ENCODE results near the gene PMP22.
A peak's percentile ranks its signal among the peaks of the same experiment; 100 is the strongest.

The PMP22 gene

GRCh38 chr17:15274017-15274416 is 8.9 kb upstream of the PMP22 start:
- no peak for DNase-seq (ENCODE audit: low read depth in 2 of 2)

- DNase-seq (ENCODE audit: low read depth in 2 of 2), result no peak
Measured at GRCh38 chr17:15273141-15273793, 8.1 kb upstream of the PMP22 start.

GRCh38 chr17:15271741-15272140 is 6.6 kb upstream of the PMP22 start:
- DNase-seq (ENCODE audit: low read depth in 2 of 2), result no peak

GRCh38 chr17:15270628-15271381 is 5.7 kb upstream of the PMP22 start:
- DNase-seq (ENCODE audit: low read depth in 2 of 2), result no peak

- DNase-seq (ENCODE audit: low read depth in 2 of 2), result no peak
Measured at GRCh38 chr17:15269780-15270089, 4.6 kb upstream of the PMP22 start.

- no peak for DNase-seq (ENCODE audit: low read depth in 2 of 2)
Measured at GRCh38 chr17:15269087-15269779, 4.1 kb upstream of the PMP22 start.

GRCh38 chr17:15268461-15268860 is 3.3 kb upstream of the PMP22 start:
- DNase-seq (ENCODE audit: low read depth in 2 of 2), result no peak

GRCh38 chr17:15267996-15268395 is 2.9 kb upstream of the PMP22 start:
- no peak for DNase-seq (ENCODE audit: low read depth in 2 of 2)

GRCh38 chr17:15266325-15267125 is 1.4 kb upstream of the PMP22 start:
- no peak for DNase-seq (ENCODE audit: low read depth in 2 of 2)

GRCh38 chr17:15264542-15264941 is 584 bp downstream of the PMP22 start:
- DNase-seq (ENCODE audit: low read depth in 2 of 2), result no peak

GRCh38 chr17:15263680-15264079 is 1.4 kb downstream of the PMP22 start:
- DNase-seq (ENCODE audit: low read depth in 2 of 2), result no peak

- no peak for DNase-seq (ENCODE audit: low read depth in 2 of 2)
Measured at GRCh38 chr17:15263206-15263579, 1.9 kb downstream of the PMP22 start.

- DNase-seq (ENCODE audit: low read depth in 2 of 2), result no peak
Measured at GRCh38 chr17:15262291-15263205, 2.6 kb downstream of the PMP22 start.

- DNase-seq (ENCODE audit: low read depth in 2 of 2), result no peak
Measured at GRCh38 chr17:15261802-15262290, 3.3 kb downstream of the PMP22 start.

- DNase-seq (ENCODE audit: low read depth in 2 of 2), result no peak
Measured at GRCh38 chr17:15261258-15261801, 3.8 kb downstream of the PMP22 start.

GRCh38 chr17:15260376-15261257 is 4.5 kb downstream of the PMP22 start:
- no peak for DNase-seq (ENCODE audit: low read depth in 2 of 2)

GRCh38 chr17:15257796-15258512 is 7.2 kb downstream of the PMP22 start:
- no peak for DNase-seq (ENCODE audit: low read depth in 2 of 2)

GRCh38 chr17:15257258-15257788 is 7.8 kb downstream of the PMP22 start:
- peak in 1 of 2 donors; percentile 26 for DNase-seq (ENCODE audit: low read depth in 2 of 2)

- no peak for DNase-seq (ENCODE audit: low read depth in 2 of 2)
Measured at GRCh38 chr17:15256689-15257088, 8.4 kb downstream of the PMP22 start.
